Caco-2 (cell line): ENCODE results near the gene MTHFD1L. TPM values are rescaled to one million over a fixed set of nuclear protein-coding genes. Genes with fewer than 3 reads are reported as not detected.
"Not testable (repeated sequence)": the region's sequence is repeated elsewhere in the genome, so short reads cannot be mapped to it uniquely, and the experiment has no call there.

Experiments used
- BruUV-seq: library from RNA; stranded (reverse); fragments of 400-500 nt; replicated peaks from 2 replicates; lab custom pipeline; 2021; lab: Mats Ljungman, UMichigan
- CTCF ChIA-PET: fragments of 300-600 bp; sonication (Branson Sonifier 250); formaldehyde crosslinking; loops from one replicate; lab custom pipeline; 2022; ENCODE audit warnings: antibody characterized with exemption; lab: Charles Lee
- POLR2A ChIA-PET: fragments of 300-600 bp; sonication (Branson Sonifier 250); formaldehyde crosslinking; loops from one replicate; lab custom pipeline; 2022; ENCODE audit warnings: antibody characterized with exemption; lab: Charles Lee
- DNase-seq, 2 experiments: peaks; one replicate each; pipeline versions ENCODE4 v3.0.0 to v3.0.0-alpha.2; 2020 to 2022
- H3K27me3 ChIP-seq: replicated peaks from 2 replicates; pipeline ENCODE4 v1.6.0; 2011; ENCODE audit warnings: low read length; ENCODE audit not compliant: control insufficient read depth, insufficient read depth
- H3K36me3 ChIP-seq: 2 replicates; pipeline ENCODE4 v1.5.1; 2011; ENCODE audit warnings: low read length; ENCODE audit not compliant: control insufficient read depth, insufficient read depth
- H3K4me1 ChIP-seq: fragments of 250-450 bp; sonication (Bioruptor Pico); 2 replicates; pipeline ENCODE4 v1.5.1; 2020; ENCODE audit warnings: mild to moderate bottlenecking
- H3K4me3 ChIP-seq: 2 replicates; pipeline ENCODE4 v1.5.1; 2011; ENCODE audit warnings: low read depth, mild to moderate bottlenecking, control low read depth, low read length
- H3K9me3 ChIP-seq: fragments of 250-450 bp; sonication (Bioruptor Pico); 2 replicates; pipeline ENCODE4 v1.5.1; 2020; ENCODE audit warnings: mild to moderate bottlenecking, moderate library complexity
- H3K27ac Mint-ChIP-seq: one replicate; pipeline ENCODE4 v1.8.0; 2022; ENCODE audit warnings: mixed read lengths; ENCODE audit not compliant: unreplicated experiment
- H3K27me3 Mint-ChIP-seq: one replicate; pipeline ENCODE4 v1.8.0; 2022; ENCODE audit warnings: mixed read lengths; ENCODE audit not compliant: insufficient read depth, unreplicated experiment
- H3K36me3 Mint-ChIP-seq: one replicate; pipeline ENCODE4 v1.8.0; 2022; ENCODE audit warnings: mild to moderate bottlenecking, mixed read lengths; ENCODE audit not compliant: insufficient read depth, unreplicated experiment
- H3K4me1 Mint-ChIP-seq: one replicate; pipeline ENCODE4 v1.8.0; 2022; ENCODE audit warnings: low read depth, mixed read lengths; ENCODE audit not compliant: unreplicated experiment
- H3K4me3 Mint-ChIP-seq: one replicate; pipeline ENCODE4 v1.8.0; 2022; ENCODE audit warnings: mild to moderate bottlenecking, moderate library complexity, mixed read lengths; ENCODE audit not compliant: unreplicated experiment
- H3K9me3 Mint-ChIP-seq: one replicate; pipeline ENCODE4 v1.8.0; 2022; ENCODE audit warnings: mixed read lengths; ENCODE audit not compliant: unreplicated experiment
- intact Hi-C: fragments of 100-400 bp; cut with micrococcal nuclease; formaldehyde crosslinking; loops from one replicate; pipeline ENCODE4 v1.10.0; 2022; ENCODE audit not compliant: unreplicated experiment
- total RNA-seq: library from RNA; stranded (reverse); gene quantifications from 2 replicates; pipeline ENCODE4 v1.2.3, GENCODE V29; 2022
- TF ChIP-seq, protein P1 (sequence below), 2 experiments: fragments of 200-600 bp in 1 of 2; IDR thresholded peaks; 1 replicate in 1 of 2; 2 replicates in 1 of 2; pipeline versions ENCODE4 v1.5.1 to v1.8.0; 2011 to 2022; ENCODE audit warnings: antibody characterized with exemption in 1 of 2, control low read depth in 1 of 2, inconsistent platforms in 1 of 2, low read depth in 1 of 2, low read length in 1 of 2, mild to moderate bottlenecking in 1 of 2, moderate library complexity in 1 of 2; ENCODE audit not compliant: insufficient read depth in 1 of 2, severe bottlenecking in 1 of 2, unreplicated experiment in 1 of 2

The MTHFD1L gene
- total RNA-seq, 1 experiment from 2014 or later = 102 TPM

GRCh38 chr6:151112130-151112529 is 246.6 kb downstream of the MTHFD1L start:
- Mint-ChIP-seq H3K27ac (no peak overlapping the region), H3K36me3 (no peaks in the 10 kb centered on the region), H3K27me3 (no peaks in the 10 kb centered on the region), H3K4me3 (no peak overlapping the region), H3K4me1 (no peaks in the 10 kb centered on the region), H3K9me3 (no peaks in the 10 kb centered on the region)
- no TSS peak for BruUV-seq
- ChIA-PET POLR2A (no interaction called here), CTCF (no interaction called here)
- Histone ChIP-seq H3K36me3 (no peaks in the 10 kb centered on the region), H3K27me3 (no peaks in the 10 kb centered on the region), H3K4me1 (no peaks in the 10 kb centered on the region), H3K9me3 (no peaks in the 10 kb centered on the region), H3K4me3 (no peak overlapping the region)
- intact Hi-C loops = no loop called here
- TF ChIP-seq, protein P1, sequence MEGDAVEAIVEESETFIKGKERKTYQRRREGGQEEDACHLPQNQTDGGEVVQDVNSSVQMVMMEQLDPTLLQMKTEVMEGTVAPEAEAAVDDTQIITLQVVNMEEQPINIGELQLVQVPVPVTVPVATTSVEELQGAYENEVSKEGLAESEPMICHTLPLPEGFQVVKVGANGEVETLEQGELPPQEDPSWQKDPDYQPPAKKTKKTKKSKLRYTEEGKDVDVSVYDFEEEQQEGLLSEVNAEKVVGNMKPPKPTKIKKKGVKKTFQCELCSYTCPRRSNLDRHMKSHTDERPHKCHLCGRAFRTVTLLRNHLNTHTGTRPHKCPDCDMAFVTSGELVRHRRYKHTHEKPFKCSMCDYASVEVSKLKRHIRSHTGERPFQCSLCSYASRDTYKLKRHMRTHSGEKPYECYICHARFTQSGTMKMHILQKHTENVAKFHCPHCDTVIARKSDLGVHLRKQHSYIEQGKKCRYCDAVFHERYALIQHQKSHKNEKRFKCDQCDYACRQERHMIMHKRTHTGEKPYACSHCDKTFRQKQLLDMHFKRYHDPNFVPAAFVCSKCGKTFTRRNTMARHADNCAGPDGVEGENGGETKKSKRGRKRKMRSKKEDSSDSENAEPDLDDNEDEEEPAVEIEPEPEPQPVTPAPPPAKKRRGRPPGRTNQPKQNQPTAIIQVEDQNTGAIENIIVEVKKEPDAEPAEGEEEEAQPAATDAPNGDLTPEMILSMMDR (IDR thresholded peaks at IDR 0.05; ENCODE audit: insufficient read depth in 1 of 2, low read depth in 1 of 2, low read length in 1 of 2, severe bottlenecking in 1 of 2, unreplicated experiment in 1 of 2) = no peak
- no peak for DNase-seq

DNA sequence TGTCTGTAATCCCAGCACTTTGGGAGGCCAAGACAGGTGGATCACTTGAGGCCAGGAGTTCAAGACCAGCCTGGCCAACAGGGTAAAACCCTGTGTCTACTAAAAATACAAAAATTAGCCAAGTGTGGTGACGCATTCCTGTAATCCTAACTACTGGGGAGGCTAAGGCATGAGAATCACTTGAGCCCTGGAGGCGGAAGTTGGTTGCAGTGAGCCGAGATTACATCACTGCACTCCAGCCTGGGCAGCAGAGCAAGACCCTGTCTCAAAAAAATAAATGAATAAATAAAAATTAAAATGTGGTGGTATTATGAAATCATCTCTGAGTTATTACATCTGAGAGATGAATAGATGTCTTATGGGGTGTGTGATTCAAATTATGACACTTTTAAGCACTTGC is 247.4 kb downstream of the MTHFD1L start:
- intact Hi-C loops, CTCF ChIA-PET, BruUV-seq, H3K27me3 Mint-ChIP-seq, H3K4me1 ChIP-seq, H3K4me3 Mint-ChIP-seq, H3K4me3 ChIP-seq, H3K36me3 Mint-ChIP-seq, POLR2A ChIA-PET, H3K27ac Mint-ChIP-seq, DNase-seq, H3K4me1 Mint-ChIP-seq, H3K9me3 Mint-ChIP-seq, H3K27me3 ChIP-seq, H3K9me3 ChIP-seq, H3K36me3 ChIP-seq: not testable (repeated sequence)

GRCh38 chr6:151113641-151114040 is 248.1 kb downstream of the MTHFD1L start:
- no TSS peak for BruUV-seq
- ChIA-PET CTCF (no interaction called here), POLR2A (no interaction called here)

More at GRCh38 chr6:151113641-151114040, 248.1 kb downstream of the MTHFD1L start:
- H3K9me3 Mint-ChIP-seq = no peaks in the 10 kb centered on the region
- H3K27me3 ChIP-seq = no peaks in the 10 kb centered on the region
- H3K27me3 Mint-ChIP-seq = no peaks in the 10 kb centered on the region
- H3K4me1 Mint-ChIP-seq = no peaks in the 10 kb centered on the region
- no peaks in the 10 kb centered on the region for H3K4me1 ChIP-seq
- no peak overlapping the region for H3K27ac Mint-ChIP-seq
- no peaks in the 10 kb centered on the region for H3K9me3 ChIP-seq
- no peak overlapping the region for H3K4me3 Mint-ChIP-seq
- no peaks in the 10 kb centered on the region for H3K36me3 ChIP-seq
- intact Hi-C loops = no loop called here
- TF ChIP-seq, protein P1 (IDR thresholded peaks at IDR 0.05; ENCODE audit: insufficient read depth in 1 of 2, low read depth in 1 of 2, low read length in 1 of 2, severe bottlenecking in 1 of 2, unreplicated experiment in 1 of 2) = no peak
- DNase-seq = no peak
- H3K36me3 Mint-ChIP-seq = no peaks in the 10 kb centered on the region
- H3K4me3 ChIP-seq = no peak overlapping the region
